Mesenchymal stem cell (in vitro differentiated cells and primary cell): ENCODE measurements around the gene FKBP2.

Experiments
- DNase-seq: peaks from one replicate; pipeline ENCODE4 v3.0.0-alpha.2; 2013
- H2AFZ ChIP-seq: one replicate; pipeline ENCODE4 v1.6.1; 2013; ENCODE audit warnings: low read depth, mild to moderate bottlenecking, control low read depth, inconsistent platforms, low read length, moderate library complexity
- H2AK5ac ChIP-seq: 2 replicates; pipeline ENCODE4 v1.6.1; 2013; ENCODE audit warnings: low read length, moderate library complexity, mild to moderate bottlenecking, inconsistent platforms; ENCODE audit not compliant: severe bottlenecking
- H2BK120ac ChIP-seq: one replicate; pipeline ENCODE4 v1.6.1; 2013; ENCODE audit warnings: low read depth, mild to moderate bottlenecking, inconsistent platforms, low read length, moderate library complexity
- H2BK12ac ChIP-seq, 2 experiments: one replicate each; pipeline ENCODE4 v1.6.1; 2013; ENCODE audit warnings: inconsistent platforms in 2 of 2, low read length in 2 of 2, mild to moderate bottlenecking in 2 of 2, moderate library complexity in 2 of 2, control low read depth in 1 of 2
- H2BK15ac ChIP-seq: one replicate; pipeline ENCODE4 v1.6.1; 2013; ENCODE audit warnings: mild to moderate bottlenecking, low read depth, inconsistent platforms; ENCODE audit not compliant: poor library complexity, severe bottlenecking
- H2BK5ac ChIP-seq: 2 replicates; pipeline ENCODE4 v1.6.1; 2013; ENCODE audit warnings: low read depth, mild to moderate bottlenecking, low read length, control low read depth, inconsistent platforms; ENCODE audit not compliant: poor library complexity, severe bottlenecking
- H3K14ac ChIP-seq, 2 experiments: one replicate each; pipeline ENCODE4 v1.6.1; 2013; ENCODE audit warnings: inconsistent platforms in 2 of 2, low read length in 2 of 2, control low read depth in 1 of 2, mild to moderate bottlenecking in 1 of 2, moderate library complexity in 1 of 2
- H3K18ac ChIP-seq, 2 experiments: one replicate each; pipeline ENCODE4 v1.6.1; 2013; ENCODE audit warnings: inconsistent platforms in 2 of 2, low read length in 2 of 2, control low read depth in 1 of 2, low read depth in 1 of 2, mild to moderate bottlenecking in 1 of 2
- H3K23ac ChIP-seq, 2 experiments: one replicate each; pipeline ENCODE4 v1.6.1; 2013; ENCODE audit warnings: inconsistent platforms in 2 of 2, low read length in 2 of 2, mild to moderate bottlenecking in 2 of 2, moderate library complexity in 2 of 2, control low read depth in 1 of 2
- H3K27ac ChIP-seq: 2 replicates; pipeline ENCODE4 v1.5.1; 2013; ENCODE audit warnings: mild to moderate bottlenecking, moderate library complexity, low read length, control low read depth, inconsistent platforms; ENCODE audit not compliant: poor library complexity, severe bottlenecking
- H3K27me3 ChIP-seq, 2 experiments: 2 replicates each; pipeline versions ENCODE4 v1.6.1 to v1.7.0; 2013; ENCODE audit warnings: low read length in 2 of 2, mild to moderate bottlenecking in 2 of 2, moderate library complexity in 2 of 2, control low read depth in 1 of 2, inconsistent platforms in 1 of 2; ENCODE audit not compliant: control insufficient read depth in 1 of 2, insufficient read depth in 1 of 2
- H3K36me3 ChIP-seq, 2 experiments: 2 replicates each; pipeline versions ENCODE4 v1.6.1 to v1.7.0; 2013; ENCODE audit warnings: low read length in 2 of 2, control low read depth in 1 of 2, inconsistent platforms in 1 of 2, low read depth in 1 of 2, mild to moderate bottlenecking in 1 of 2; ENCODE audit not compliant: insufficient read depth in 2 of 2, control insufficient read depth in 1 of 2
- H3K4ac ChIP-seq, 2 experiments: one replicate each; pipeline ENCODE4 v1.6.1; 2013; ENCODE audit warnings: inconsistent platforms in 2 of 2, low read length in 2 of 2, mild to moderate bottlenecking in 2 of 2, moderate library complexity in 2 of 2, control low read depth in 1 of 2, low read depth in 1 of 2
- H3K4me1 ChIP-seq: 2 replicates; pipeline ENCODE4 v1.6.1; 2013; ENCODE audit warnings: low read depth, low read length, control low read depth; ENCODE audit not compliant: control insufficient read depth, insufficient read depth
- H3K4me2 ChIP-seq: 2 replicates; pipeline ENCODE4 v1.6.1; 2013; ENCODE audit warnings: low read length, mild to moderate bottlenecking, inconsistent platforms; ENCODE audit not compliant: poor library complexity, severe bottlenecking
- H3K4me3 ChIP-seq, 2 experiments: 2 replicates each; pipeline versions ENCODE4 v1.5.1 to v1.7.0; 2013; ENCODE audit warnings: low read length in 2 of 2, mild to moderate bottlenecking in 2 of 2, control low read depth in 1 of 2, low read depth in 1 of 2; ENCODE audit not compliant: insufficient read depth in 1 of 2
- H3K79me1 ChIP-seq: replicated peaks from 2 replicates; pipeline ENCODE4 v1.6.1; 2013; ENCODE audit warnings: mild to moderate bottlenecking, control low read depth, low read length, inconsistent platforms; ENCODE audit not compliant: poor library complexity, severe bottlenecking
- H3K9ac ChIP-seq: 2 replicates; pipeline ENCODE4 v1.7.0; 2013; ENCODE audit warnings: mild to moderate bottlenecking, low read length, moderate library complexity
- H3K9me3 ChIP-seq: 2 replicates; pipeline ENCODE4 v1.7.0; 2013; ENCODE audit warnings: mild to moderate bottlenecking, low read length; ENCODE audit not compliant: control insufficient read depth
- H4K8ac ChIP-seq: one replicate; pipeline ENCODE4 v1.6.1; 2013; ENCODE audit warnings: inconsistent platforms, mild to moderate bottlenecking, low read length, moderate library complexity
- H4K91ac ChIP-seq: one replicate; pipeline ENCODE4 v1.6.1; 2013; ENCODE audit warnings: mild to moderate bottlenecking, low read length, inconsistent platforms
- WGBS: methylation state at CpG from one replicate; pipeline ENCODE4 v1.1.7; 2013; ENCODE audit warnings: mixed read lengths; 5-methylcytosine and 5-hydroxymethylcytosine counted together

The FKBP2 gene

DNA sequence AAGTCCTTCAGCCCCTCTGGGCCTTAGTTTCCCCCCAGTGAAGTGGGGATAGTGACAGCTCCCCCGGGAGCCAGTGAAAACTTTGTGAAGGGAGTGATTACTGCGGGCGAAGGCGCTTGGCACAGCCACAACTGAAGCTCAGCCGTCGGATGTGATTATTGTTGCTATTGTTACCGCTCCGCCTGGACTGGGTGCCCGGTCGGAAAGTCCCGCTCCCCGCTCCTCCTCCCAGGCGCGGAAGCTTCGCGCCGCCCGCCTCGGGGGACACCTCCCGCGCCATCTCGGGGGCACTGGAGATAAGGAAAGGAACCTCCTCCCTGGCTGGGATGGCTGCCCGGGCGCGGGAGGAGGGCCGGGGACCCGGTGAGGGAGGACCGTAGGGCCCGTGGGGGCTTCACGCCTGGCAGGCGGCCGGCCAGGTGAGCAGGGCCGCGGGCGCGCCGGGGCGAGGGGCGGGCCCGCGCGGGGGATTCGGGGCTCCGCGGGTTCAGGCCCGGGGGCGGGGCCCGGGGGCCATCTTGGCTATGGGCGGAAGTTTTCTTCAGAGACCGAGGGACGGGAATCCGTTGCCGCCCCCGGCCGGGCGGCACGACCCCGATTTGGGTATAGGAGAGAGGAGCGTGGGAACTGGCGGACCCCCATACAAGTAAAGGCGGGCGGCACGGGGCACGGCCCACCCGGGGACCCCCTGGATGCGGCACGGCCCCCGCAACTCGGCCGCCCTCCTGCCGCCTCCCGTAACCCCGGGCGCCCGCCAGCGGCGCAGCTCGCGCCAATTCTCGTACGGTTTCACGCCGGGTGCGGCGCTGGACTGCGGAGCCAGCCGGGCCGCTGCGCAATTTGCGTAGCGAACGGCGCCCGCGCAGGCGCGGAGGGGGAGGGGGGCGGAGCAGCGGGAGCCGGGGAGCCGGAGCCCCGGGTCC lies 44.3 kb downstream of the FKBP2 start, which contains the start of gene GPR137:
GPR137 (plus strand) TSS at position 887 of the 923 bp plus-strand sequence. CDS start 677 bp downstream, outside the sequence.
- WGBS = under 1% methylated on average over 89 of the region's 102 CpGs
- Histone ChIP-seq H2BK12ac (peak within 1 kb of the TSS in 1 of 2 experiments; percentile 56), H2BK120ac (peak within 1 kb of the TSS; percentile 78), H3K4me2 (peak within 1 kb of the TSS; percentile 98), H3K18ac (peak within 1 kb of the TSS; percentile 49 to 87), H4K8ac (peak within 1 kb of the TSS; percentile 85), H3K14ac (peak within 1 kb of the TSS; percentile 5 to 78), H3K4me3 (peak within 1 kb of the TSS; percentile 83 to 97), H3K9ac (peak within 1 kb of the TSS; percentile 97), H3K4me1 (peaks cover 26% of the 10 kb centered on the region), H3K27me3 (peaks cover under 1 to 2% of the 10 kb centered on the region in 2 experiments), H2BK5ac (peak within 1 kb of the TSS; percentile 53), H3K36me3 (peaks cover 19 to 43% of the 10 kb centered on the region in 2 experiments), H3K4ac (peak within 1 kb of the TSS; percentile 73 to 94), H3K9me3 (no peaks in the 10 kb centered on the region), H3K27ac (peak within 1 kb of the TSS; percentile 86), H2AFZ (peak within 1 kb of the TSS; percentile 66), H3K23ac (peak within 1 kb of the TSS in 1 of 2 experiments; percentile 61), H2BK15ac (peak within 1 kb of the TSS; percentile 61), H2AK5ac (no peak within 1 kb of the TSS), H4K91ac (peak within 1 kb of the TSS; percentile 85), H3K79me1 (peaks cover 46% of the 10 kb centered on the region)
- DNase-seq = peak; percentile 84

DNA sequence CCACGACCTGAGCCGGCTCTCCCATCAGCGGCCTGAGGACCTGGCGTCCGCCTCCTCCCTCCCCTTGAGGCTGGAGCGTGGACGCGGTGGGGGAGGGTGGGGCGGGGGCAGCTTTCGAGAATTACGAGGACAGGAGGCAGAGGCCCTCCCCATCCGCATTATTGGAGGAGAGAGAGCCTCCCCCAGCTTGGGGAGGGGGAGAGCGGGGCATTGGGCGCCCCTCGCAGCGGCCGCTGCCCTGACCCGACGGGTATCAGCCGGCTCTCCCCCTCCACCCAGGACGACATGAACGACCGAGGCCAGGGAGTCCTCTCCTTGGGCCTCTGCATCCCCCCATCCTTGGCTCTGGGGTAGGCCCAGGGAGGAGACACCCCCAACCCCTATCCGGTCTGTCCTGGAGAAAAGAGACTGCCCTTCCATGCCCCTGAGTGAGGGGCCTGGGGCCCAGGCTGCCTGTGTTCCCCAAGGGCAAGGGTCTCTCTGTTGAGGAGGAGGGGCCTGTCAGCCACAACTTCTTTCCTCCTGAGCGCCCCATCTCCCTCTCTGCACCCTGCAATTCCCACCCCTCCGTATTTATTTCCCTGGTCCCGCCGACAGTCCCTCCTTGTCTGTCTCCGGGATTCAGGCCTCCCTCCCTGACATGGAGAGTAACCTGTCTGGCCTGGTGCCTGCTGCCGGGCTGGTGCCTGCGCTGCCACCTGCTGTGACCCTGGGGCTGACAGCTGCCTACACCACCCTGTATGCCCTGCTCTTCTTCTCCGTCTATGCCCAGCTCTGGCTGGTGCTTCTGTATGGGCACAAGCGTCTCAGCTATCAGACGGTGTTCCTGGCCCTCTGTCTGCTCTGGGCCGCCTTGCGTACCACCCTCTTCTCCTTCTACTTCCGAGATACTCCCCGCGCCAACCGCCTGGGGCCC lies 45.2 kb downstream of the FKBP2 start:
- Histone ChIP-seq H3K4me2 (peak overlapping the region; percentile 98), H2BK5ac (no peak overlapping the region), H2AK5ac (no peak overlapping the region), H3K27ac (no peak overlapping the region), H3K4me1 (peaks cover 27% of the 10 kb centered on the region), H3K23ac (peak overlapping the region in 1 of 2 experiments; percentile 61), H2BK12ac (no peak overlapping the region), H2AFZ (peak overlapping the region; percentile 66), H3K79me1 (peaks cover 45% of the 10 kb centered on the region), H4K91ac (peak overlapping the region; percentile 83), H3K4ac (peak overlapping the region; percentile 15 to 52), H3K4me3 (peak overlapping the region; percentile 83 to 97), H2BK15ac (no peak overlapping the region), H3K14ac (peak overlapping the region in 1 of 2 experiments; percentile 78), H3K9me3 (no peaks in the 10 kb centered on the region), H3K27me3 (peaks cover 10 to 12% of the 10 kb centered on the region in 2 experiments), H4K8ac (peak overlapping the region; percentile 77), H3K9ac (peak overlapping the region; percentile 97), H3K36me3 (peaks cover 18 to 43% of the 10 kb centered on the region in 2 experiments), H2BK120ac (peak overlapping the region; percentile 78), H3K18ac (peak overlapping the region; percentile 49 to 61)
- no peak for DNase-seq
- 44% methylated on average over 29 of the region's 40 CpGs for WGBS

DNA sequence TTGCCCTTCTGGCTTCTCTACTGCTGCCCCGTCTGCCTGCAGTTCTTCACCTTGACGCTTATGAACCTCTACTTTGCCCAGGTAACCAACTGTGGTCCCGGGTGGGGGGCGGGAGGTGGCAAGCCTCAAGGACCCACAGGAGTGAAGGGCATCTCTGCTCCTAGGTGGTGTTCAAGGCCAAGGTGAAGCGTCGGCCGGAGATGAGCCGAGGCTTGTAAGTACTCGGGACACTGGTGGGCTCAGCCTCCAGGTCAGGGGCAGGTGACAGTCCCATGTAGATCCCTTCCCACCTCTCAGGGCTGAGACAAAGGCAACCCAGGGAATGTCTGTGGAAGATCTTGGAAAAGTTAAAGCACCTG lies 45.9 kb downstream of the FKBP2 start:
- Histone ChIP-seq H3K4me1 (peaks cover 33% of the 10 kb centered on the region), H3K23ac (no peak overlapping the region), H3K4me2 (no peak overlapping the region), H4K91ac (peak overlapping the region; percentile 3), H3K9ac (peak overlapping the region; percentile 97), H2BK5ac (no peak overlapping the region), H2AK5ac (no peak overlapping the region), H4K8ac (peak overlapping the region; percentile 57), H2AFZ (no peak overlapping the region), H3K79me1 (peaks cover 41% of the 10 kb centered on the region), H3K18ac (no peak overlapping the region), H2BK120ac (no peak overlapping the region), H3K4me3 (peak overlapping the region in 1 of 2 experiments; percentile 97), H2BK15ac (no peak overlapping the region), H3K9me3 (no peaks in the 10 kb centered on the region), H3K36me3 (peaks cover 14 to 40% of the 10 kb centered on the region in 2 experiments), H3K14ac (no peak overlapping the region), H3K4ac (no peak overlapping the region), H2BK12ac (no peak overlapping the region), H3K27me3 (peaks cover 13 to 14% of the 10 kb centered on the region in 2 experiments), H3K27ac (no peak overlapping the region)
- WGBS = 94% methylated on average over 9 of the region's 9 CpGs
- no peak for DNase-seq
